Hepatocyte (in vitro differentiated cells): ENCODE results near the gene MGAT5. TPM values are rescaled to one million over a fixed set of nuclear protein-coding genes. Genes with fewer than 3 reads are reported as not detected.

Experiments
- DNase-seq: peaks from one replicate; pipeline ENCODE4 v3.0.0-alpha.2; 2016; ENCODE audit warnings: low spot score
- H2AFZ ChIP-seq: fragments of 200-600 bp; sonication (generic); 2 replicates; pipeline ENCODE4 v1.6.0; 2016; ENCODE audit warnings: antibody characterized with exemption, mild to moderate bottlenecking
- H3K27ac ChIP-seq: fragments of 200-600 bp; sonication (generic); 2 replicates; pipeline ENCODE4 v1.5.1; 2016; ENCODE audit warnings: mild to moderate bottlenecking
- H3K27me3 ChIP-seq: fragments of 200-600 bp; sonication (generic); 2 replicates; pipeline ENCODE4 v1.6.1; 2016
- H3K36me3 ChIP-seq: fragments of 200-600 bp; sonication (generic); replicated peaks from 2 replicates; pipeline ENCODE4 v1.5.1; 2016; ENCODE audit warnings: low read depth; ENCODE audit not compliant: insufficient read depth
- H3K4me1 ChIP-seq: fragments of 200-600 bp; sonication (generic); 2 replicates; pipeline ENCODE4 v1.5.1; 2016; ENCODE audit warnings: mild to moderate bottlenecking, moderate library complexity; ENCODE audit not compliant: insufficient read depth
- H3K4me2 ChIP-seq: fragments of 200-600 bp; sonication (generic); 2 replicates; pipeline ENCODE4 v1.6.0; 2016
- H3K4me3 ChIP-seq: fragments of 200-600 bp; sonication (generic); 2 replicates; pipeline ENCODE4 v1.5.1; 2016; ENCODE audit warnings: mild to moderate bottlenecking
- H3K79me2 ChIP-seq: fragments of 200-600 bp; sonication (generic); 2 replicates; pipeline ENCODE4 v1.6.0; 2017; ENCODE audit warnings: mild to moderate bottlenecking
- H3K9me2 ChIP-seq: fragments of 200-600 bp; sonication (generic); replicated peaks from 2 replicates; pipeline ENCODE4 v1.6.0; 2017; ENCODE audit warnings: mild to moderate bottlenecking; ENCODE audit not compliant: insufficient read depth
- H3K9me3 ChIP-seq: fragments of 200-600 bp; sonication (generic); 2 replicates; pipeline ENCODE4 v1.5.1; 2016; ENCODE audit warnings: low read depth, mild to moderate bottlenecking
- H4K20me1 ChIP-seq: fragments of 200-600 bp; sonication (generic); 2 replicates; pipeline ENCODE4 v1.6.0; 2016; ENCODE audit warnings: mild to moderate bottlenecking; ENCODE audit not compliant: insufficient read depth, poor library complexity, severe bottlenecking
- EZH2 ChIP-seq: fragments of 200-600 bp; sonication (generic); IDR thresholded peaks from 2 replicates; pipeline ENCODE4 v1.6.1; 2016; ENCODE audit warnings: antibody characterized with exemption, mild to moderate bottlenecking, borderline replicate concordance
- EZH2phosphoT487 ChIP-seq: fragments of 200-600 bp; sonication (generic); IDR thresholded peaks from one replicate; pipeline ENCODE4 v1.6.1; 2018; ENCODE audit warnings: antibody characterized with exemption, mild to moderate bottlenecking, low read depth, moderate library complexity; ENCODE audit not compliant: unreplicated experiment, severe bottlenecking
- WGBS: methylation state at CpG from one replicate; pipeline ENCODE4 v1.1.6; 2016; ENCODE audit warnings: low lambda C conversion rate; ENCODE audit errors: missing lambda C conversion rate; 5-methylcytosine and 5-hydroxymethylcytosine counted together
- polyA plus RNA-seq: library from polyadenylated mRNA; unstranded; fragments of >200 nt; fragmentation: Nextera tagmentation; extraction: Ambion mirVana; gene quantifications from 2 replicates; pipeline ENCODE4 v1.2.1, GENCODE V29; 2016
- total RNA-seq: library from RNA; depleted of rRNA; stranded (reverse); fragments of >200 nt; gene quantifications from 2 replicates; pipeline ENCODE4 v1.2.3, GENCODE V29; 2014
- TF ChIP-seq, protein P1 (sequence below): fragments of 200-600 bp; sonication (generic); IDR thresholded peaks from 2 replicates; pipeline ENCODE4 v1.5.1; 2016; ENCODE audit warnings: antibody characterized with exemption, mild to moderate bottlenecking; ENCODE audit not compliant: poor library complexity

Gene MGAT5
- total and polyA plus RNA-seq, 2 experiments from 2014 or later: 9.1 to 30.2 TPM

DNA sequence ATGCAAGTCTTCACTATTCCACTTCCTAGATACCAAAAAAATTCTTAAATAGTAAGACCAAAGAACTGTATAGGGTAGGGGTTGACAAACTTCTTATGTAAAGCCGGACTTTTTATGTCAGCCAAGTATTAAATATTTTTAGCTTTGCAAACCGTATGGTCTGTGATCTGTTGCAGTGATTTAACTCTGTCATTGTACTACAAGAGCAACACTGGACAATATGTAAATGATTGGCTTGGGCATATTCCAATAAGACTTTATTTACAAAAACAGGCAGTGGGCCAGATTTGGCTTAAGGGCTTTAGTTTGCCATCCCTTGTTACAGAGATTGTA, 48.0 kb downstream of the MGAT5 start:
- TF ChIP-seq, protein P1, sequence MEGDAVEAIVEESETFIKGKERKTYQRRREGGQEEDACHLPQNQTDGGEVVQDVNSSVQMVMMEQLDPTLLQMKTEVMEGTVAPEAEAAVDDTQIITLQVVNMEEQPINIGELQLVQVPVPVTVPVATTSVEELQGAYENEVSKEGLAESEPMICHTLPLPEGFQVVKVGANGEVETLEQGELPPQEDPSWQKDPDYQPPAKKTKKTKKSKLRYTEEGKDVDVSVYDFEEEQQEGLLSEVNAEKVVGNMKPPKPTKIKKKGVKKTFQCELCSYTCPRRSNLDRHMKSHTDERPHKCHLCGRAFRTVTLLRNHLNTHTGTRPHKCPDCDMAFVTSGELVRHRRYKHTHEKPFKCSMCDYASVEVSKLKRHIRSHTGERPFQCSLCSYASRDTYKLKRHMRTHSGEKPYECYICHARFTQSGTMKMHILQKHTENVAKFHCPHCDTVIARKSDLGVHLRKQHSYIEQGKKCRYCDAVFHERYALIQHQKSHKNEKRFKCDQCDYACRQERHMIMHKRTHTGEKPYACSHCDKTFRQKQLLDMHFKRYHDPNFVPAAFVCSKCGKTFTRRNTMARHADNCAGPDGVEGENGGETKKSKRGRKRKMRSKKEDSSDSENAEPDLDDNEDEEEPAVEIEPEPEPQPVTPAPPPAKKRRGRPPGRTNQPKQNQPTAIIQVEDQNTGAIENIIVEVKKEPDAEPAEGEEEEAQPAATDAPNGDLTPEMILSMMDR: no peak
- TF ChIP-seq EZH2 (no peak), EZH2phosphoT487 (no peak)
- no peak for DNase-seq
- 80% methylated on average over 2 of the region's 2 CpGs for WGBS
- Histone ChIP-seq H3K9me2 (no peaks in the 10 kb centered on the region), H3K4me3 (no peak overlapping the region), H4K20me1 (no peaks in the 10 kb centered on the region), H3K36me3 (no peaks in the 10 kb centered on the region), H2AFZ (no peak overlapping the region), H3K4me1 (peaks cover 7% of the 10 kb centered on the region), H3K27me3 (no peaks in the 10 kb centered on the region), H3K79me2 (peaks cover 3% of the 10 kb centered on the region), H3K27ac (no peak overlapping the region), H3K4me2 (no peak overlapping the region), H3K9me3 (no peaks in the 10 kb centered on the region)

- H3K4me3 ChIP-seq: no peak overlapping the region
- peaks cover 8% of the 10 kb centered on the region for H3K79me2 ChIP-seq
- no peak for DNase-seq
- H3K4me1 ChIP-seq: peaks cover 7% of the 10 kb centered on the region
- peaks cover under 1% of the 10 kb centered on the region for H4K20me1 ChIP-seq
- no peaks in the 10 kb centered on the region for H3K36me3 ChIP-seq
- H3K9me3 ChIP-seq: no peaks in the 10 kb centered on the region
- H3K27ac ChIP-seq: no peak overlapping the region
- 82% methylated on average over 3 of the region's 3 CpGs for WGBS
- H2AFZ ChIP-seq: no peak overlapping the region
- H3K27me3 ChIP-seq: no peaks in the 10 kb centered on the region
- no peak overlapping the region for H3K4me2 ChIP-seq
- H3K9me2 ChIP-seq: no peaks in the 10 kb centered on the region
- no peak for TF ChIP-seq EZH2phosphoT487
- TF ChIP-seq EZH2: no peak
- TF ChIP-seq, protein P1: no peak
Measured at GRCh38 chr2:134304394-134305108, 50.7 kb downstream of the MGAT5 start.

- Histone ChIP-seq H3K27ac (no peak overlapping the region), H3K9me2 (no peaks in the 10 kb centered on the region), H3K4me3 (no peak overlapping the region), H3K27me3 (no peaks in the 10 kb centered on the region), H3K4me1 (peaks cover 7% of the 10 kb centered on the region), H3K79me2 (peaks cover 10% of the 10 kb centered on the region), H3K9me3 (no peaks in the 10 kb centered on the region), H3K4me2 (no peak overlapping the region), H4K20me1 (peaks cover 3% of the 10 kb centered on the region), H3K36me3 (no peaks in the 10 kb centered on the region), H2AFZ (no peak overlapping the region)
- 96% methylated on average over 5 of the region's 5 CpGs for WGBS
- no peak for DNase-seq
- no peak for TF ChIP-seq EZH2
- TF ChIP-seq EZH2phosphoT487: no peak
- TF ChIP-seq, protein P1: no peak
Measured at GRCh38 chr2:134305109-134305491, 51.2 kb downstream of the MGAT5 start.
